Stomach smooth muscle (tissue), 2 donors: Measurements from ENCODE around the gene CABP7.

Experiments
- H3K27ac ChIP-seq: one replicate; pipeline ENCODE4 v1.7.0; 2013; ENCODE audit warnings: mild to moderate bottlenecking, low read length, inconsistent platforms
- H3K27me3 ChIP-seq, 2 donors: one replicate each; pipeline ENCODE4 v1.7.0; 2013; ENCODE audit warnings: low read length in 2 of 2; ENCODE audit not compliant: insufficient read depth in 2 of 2, control insufficient read depth in 1 of 2
- H3K36me3 ChIP-seq, 2 donors: one replicate each; pipeline ENCODE4 v1.7.0; 2013; ENCODE audit warnings: low read length in 2 of 2; ENCODE audit not compliant: control insufficient read depth in 2 of 2, insufficient read depth in 2 of 2
- H3K4me1 ChIP-seq: one replicate; pipeline ENCODE4 v1.7.0; 2013; ENCODE audit warnings: low read length; ENCODE audit not compliant: control insufficient read depth, insufficient read depth
- H3K4me3 ChIP-seq, 2 donors: one replicate each; pipeline ENCODE4 v1.7.0; 2013; ENCODE audit warnings: low read length in 2 of 2
- H3K9ac ChIP-seq, 2 donors: one replicate each; pipeline ENCODE4 v1.7.0; 2013; ENCODE audit warnings: low read length in 2 of 2, mild to moderate bottlenecking in 1 of 2
- H3K9me3 ChIP-seq, 2 donors: one replicate each; pipeline ENCODE4 v1.7.0; 2013; ENCODE audit warnings: low read length in 2 of 2; ENCODE audit not compliant: control insufficient read depth in 2 of 2
- donor health status: healthy.
- donor health status: Pancreatic carcinoma.

The CABP7 gene

GRCh38 chr22:29780748-29781676 lies 61.2 kb downstream of the CABP7 start:
- Histone ChIP-seq H3K9me3 (no peaks in the 10 kb centered on the region), H3K36me3 (no peaks in the 10 kb centered on the region), H3K27ac (peak overlapping the region; percentile 18), H3K9ac (no peak overlapping the region), H3K27me3 (no peaks in the 10 kb centered on the region), H3K4me3 (no peak overlapping the region), H3K4me1 (peaks cover 16% of the 10 kb centered on the region)
